GM18498 (cell line): ENCODE data around the gene ATP7A.
"Not testable (repeated sequence)": the region's sequence is repeated elsewhere in the genome, so short reads cannot be mapped to it uniquely, and the experiment has no call there.

Source experiments
- ATAC-seq: cut with Tn5 transposase; IDR thresholded peaks from one replicate; pipeline ENCODE4 v1.9.1; 2021; ENCODE audit warnings: mild to moderate bottlenecking, moderate library complexity; ENCODE audit not compliant: unreplicated experiment

The ATP7A gene

DNA sequence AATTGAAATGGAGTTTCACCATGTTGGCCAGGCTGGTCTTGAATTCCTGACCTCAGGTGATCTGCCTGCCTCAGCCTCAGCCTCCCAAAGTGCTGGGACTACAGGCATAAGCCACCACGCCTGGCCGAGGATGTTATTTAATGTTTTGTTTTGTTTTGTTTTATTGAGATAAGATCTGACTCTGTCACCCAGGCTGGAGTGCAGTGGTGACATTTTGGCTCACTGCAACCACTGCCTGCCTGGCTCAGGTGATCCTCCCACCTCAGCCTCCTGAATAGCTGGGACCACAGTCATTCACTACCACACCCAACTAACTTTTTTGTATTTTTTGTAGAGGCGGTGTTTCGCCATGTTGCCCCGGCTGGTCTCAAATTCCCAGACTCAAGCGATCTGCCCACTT lies 34.5 kb downstream of the ATP7A start:
- ATAC-seq, result not testable (repeated sequence)

DNA sequence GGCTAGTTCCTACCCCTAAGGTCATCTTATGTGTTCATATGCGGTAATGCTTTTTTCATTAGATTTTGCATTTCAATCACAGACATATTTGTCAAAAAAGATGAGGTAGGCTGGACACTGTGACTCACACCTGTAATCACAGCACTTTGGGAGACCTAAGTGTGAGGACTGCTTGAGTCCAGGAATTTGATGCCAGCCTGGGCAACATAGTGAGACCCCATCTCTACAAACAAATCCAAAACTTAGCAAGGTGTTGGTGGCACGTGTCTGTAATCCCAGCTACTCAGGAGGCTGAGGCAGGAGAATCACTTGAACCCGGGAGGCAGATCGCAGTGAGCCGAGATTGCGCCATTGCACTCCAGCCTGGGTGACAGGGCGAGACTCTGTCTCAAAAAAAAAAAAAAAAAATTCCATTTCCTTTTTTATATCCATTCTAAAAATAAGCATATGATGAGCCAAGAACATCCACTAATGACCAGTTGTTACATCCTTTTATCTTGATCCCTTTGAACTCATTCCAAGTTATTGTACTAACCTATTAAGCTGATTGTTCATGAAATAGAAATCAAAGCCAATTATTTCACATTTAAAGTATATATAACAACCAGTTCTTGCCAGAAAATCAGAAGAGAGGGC lies 35.5 kb downstream of the ATP7A start:
- no peak for ATAC-seq

DNA sequence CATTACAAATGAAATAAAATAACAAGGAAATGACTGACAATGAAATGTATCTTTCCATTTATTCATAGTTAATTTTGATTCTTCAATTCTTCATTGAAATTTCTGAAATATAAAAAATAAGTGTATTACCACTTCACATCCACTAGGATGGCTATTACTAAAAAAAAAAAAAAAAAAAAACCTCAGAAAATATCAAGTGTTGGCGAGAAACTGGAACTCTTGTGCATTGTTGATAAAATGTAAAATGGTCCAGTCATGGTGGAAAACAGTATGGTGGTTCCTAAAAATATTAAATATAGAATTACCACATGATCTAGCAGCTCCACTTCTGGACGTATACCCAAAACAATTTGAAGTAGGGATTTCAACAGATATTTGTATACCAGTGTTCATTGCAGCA lies 36.1 kb downstream of the ATP7A start:
- no peak for ATAC-seq

DNA sequence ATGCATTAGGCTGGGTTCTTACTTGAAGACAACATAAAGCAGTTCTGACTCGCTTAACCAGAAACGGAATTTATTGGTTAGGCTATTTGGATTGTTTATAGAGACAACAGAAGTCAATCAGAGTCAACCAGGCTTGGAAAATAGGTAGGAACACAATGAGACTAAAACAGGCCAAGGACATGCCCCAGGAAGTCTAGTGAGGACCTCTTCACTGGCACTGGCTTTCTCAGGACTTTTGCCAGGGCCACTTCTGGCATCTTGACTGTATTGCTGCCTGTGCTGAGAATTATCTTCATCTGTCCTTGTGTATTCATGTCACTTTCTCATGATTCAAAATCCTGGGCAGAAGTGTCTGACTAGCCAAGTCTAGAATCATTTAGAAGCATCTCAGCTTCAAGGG lies 39.3 kb downstream of the ATP7A start:
- ATAC-seq, result no peak

DNA sequence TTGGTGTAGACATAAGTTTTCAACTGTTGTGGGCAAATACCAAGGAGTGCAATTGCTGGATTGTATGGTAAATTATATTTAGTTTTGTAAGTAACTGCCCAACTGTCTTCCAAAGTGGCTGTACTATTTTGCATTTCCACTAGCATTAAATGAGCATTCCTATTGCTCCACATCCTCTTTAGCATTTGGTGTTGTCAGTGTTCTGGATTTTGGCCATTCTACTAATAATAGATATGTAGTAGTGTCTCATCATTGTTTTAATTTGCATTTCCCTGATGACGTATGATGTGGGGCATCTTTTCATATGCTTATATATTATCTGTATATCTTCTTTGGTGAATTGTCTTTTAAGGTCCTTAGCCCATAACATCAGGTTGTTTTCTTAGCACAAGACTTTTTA lies 41.7 kb downstream of the ATP7A start:
- no peak for ATAC-seq

DNA sequence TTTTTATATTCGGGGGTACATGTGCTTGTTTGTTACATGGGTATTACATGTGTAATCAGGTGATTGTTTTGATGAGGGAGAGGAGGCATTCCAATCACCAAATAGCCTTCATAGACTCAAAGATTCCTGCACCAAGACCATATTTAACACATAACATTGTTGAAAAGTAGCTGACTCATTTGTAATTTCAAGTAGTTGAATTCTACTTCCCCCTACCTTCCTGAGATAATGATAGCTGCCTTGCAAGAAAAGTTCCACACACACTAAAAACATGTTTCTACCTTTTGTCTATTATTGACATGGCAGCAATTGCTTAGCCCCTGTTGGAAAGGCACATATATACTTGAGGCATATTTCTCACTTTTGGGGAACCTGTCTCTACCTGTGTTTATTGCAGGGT lies 42.8 kb downstream of the ATP7A start:
- no peak for ATAC-seq

DNA sequence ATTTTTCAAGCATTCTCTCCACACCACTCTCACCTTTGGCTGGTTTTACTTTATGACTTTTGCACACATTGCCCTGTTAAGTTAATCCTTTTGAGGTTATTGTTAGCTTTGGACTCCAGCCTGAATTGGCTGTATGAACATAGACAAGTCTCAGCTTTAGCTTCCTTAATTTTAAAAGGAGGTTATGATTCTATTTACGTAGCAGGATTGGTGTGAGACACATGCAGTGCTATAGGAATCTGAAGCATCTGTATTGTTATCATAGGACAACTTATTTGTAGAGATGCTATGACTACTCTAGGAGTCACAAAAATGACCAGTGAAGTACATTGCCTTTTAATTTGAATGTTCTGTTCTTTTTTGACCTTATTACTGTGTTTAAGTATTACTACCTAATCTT lies 43.2 kb downstream of the ATP7A start:
- ATAC-seq, result no peak

DNA sequence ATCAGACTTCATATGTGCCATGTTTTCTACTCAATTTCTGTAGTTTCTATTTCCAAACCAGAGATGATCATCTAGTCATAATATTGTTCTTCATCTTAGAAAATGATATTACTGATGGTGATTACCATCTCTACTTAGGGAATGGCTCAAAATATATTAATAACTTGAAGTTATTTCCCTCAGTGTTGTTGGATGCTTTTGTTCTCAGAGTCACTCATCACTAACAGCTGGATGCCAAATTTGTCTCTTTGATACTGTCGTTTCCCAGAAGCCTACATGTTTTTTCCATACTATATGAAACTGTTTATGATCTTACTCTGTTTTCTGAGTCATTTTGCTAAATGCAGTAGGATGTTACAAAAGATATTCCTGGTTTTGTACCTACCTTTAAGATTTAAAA lies 50.1 kb downstream of the ATP7A start:
- ATAC-seq, result no peak

DNA sequence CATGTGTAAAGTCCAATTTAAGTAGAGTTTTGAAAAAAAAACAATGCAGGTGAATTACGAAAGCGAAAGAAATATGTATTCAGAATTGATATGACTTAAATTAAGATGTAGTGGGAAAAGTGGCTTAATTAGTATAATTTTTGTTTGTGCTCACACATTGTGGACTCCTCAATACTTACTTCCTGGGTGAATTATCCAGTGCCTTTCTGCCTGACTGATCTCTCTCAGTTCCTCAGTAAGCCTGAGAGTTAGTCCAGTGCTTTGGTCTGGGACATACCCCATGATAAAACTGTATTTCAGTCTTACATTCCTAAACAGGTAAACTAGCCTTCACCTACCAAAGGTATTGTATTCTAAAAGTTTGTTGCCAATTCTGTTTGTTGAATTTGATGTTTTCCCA lies 50.6 kb downstream of the ATP7A start:
- ATAC-seq, result no peak

DNA sequence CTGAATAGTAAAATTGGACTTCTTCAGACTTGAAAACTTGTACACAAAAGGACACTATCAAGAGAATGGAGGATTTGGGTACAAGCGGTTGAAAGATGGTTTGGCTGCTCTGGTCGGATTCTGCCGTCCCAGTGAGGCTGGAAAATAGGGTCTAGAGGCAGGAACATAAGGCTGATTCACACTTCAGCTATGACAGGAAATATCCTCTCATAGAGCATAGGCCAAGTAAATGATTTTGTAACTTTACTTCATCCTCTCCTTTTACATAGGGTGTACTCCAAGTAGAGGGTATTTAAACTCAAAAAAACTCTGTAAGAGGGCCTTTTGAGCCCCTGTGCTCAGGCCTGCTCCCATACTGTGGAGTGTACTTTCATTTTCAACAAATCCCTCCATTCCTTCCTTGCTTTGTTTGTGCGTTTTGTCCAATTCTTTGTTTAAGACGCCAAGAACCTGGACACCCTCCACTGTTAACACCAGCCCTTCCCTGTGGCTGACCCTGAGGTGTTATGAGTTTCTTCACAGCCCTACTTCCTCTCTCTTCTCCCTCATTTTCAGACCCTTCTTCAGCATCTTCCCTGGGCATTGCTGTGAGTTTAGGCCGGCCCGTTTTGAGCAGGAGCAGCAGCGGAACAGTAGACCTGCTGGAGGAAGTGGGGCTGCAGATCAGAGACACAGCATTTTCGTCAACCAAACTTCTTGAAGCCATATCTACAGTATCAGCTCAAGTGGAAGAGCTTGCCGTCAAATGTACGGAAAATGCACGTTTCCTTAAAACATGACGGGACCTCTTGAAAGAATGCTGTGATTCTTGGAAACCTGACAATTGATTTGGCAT lies 51.8 kb downstream of the ATP7A start:
- no peak for ATAC-seq

DNA sequence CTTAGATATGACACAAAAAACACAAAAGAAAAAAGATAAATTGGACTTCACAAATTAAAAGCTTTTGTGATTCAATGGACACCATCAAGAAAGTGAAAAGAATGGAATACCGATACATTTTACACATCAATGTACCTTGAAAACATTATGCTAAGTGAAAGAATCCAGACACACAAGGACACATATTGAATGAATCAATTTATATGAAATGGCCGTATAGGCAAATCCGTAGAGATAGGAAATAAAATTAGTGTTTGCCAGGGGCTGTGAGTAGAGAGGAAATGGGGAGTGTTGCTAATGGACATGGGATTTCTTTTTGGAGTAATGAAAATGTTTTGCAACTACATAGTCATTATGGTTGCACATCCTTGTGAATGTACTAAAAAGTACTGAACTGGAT lies 55.9 kb downstream of the ATP7A start:
- no peak for ATAC-seq

DNA sequence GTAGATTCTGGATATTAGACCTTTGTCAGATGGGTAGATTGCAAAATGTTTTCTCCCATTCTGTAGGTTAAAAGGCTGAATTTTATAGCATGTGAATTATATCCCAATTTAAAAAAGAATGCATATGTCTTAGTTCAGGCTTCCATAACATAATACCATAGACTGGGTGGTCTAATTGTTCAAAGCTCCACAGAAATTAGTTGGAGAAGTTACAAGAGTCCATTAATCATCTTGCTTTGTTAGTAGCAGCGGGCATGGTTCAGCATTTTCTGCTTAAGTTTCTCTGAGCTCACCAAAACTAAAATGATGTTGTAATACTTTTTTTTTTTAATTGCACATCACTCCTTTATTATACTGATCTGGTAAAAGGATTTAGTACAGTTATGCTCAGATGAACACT lies 57.1 kb downstream of the ATP7A start:
- no peak for ATAC-seq

DNA sequence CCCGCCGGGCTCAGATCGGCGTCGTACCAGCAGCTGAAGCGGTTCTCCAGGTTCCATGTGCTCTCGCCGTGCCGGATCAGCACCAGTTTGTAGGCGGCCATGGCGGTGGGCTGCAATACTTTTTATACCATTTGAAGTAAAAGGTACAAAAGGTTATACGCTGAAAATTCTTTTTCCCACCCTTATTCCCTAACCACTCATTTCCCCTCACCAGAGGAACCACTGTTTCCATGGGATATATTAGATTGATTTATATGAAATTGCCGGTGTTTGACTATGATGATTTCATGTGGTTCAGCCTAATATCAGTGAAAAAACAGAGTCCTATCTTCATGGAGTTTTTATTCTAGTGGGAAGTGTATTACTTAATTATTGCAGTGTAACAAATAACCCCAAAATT lies 59.0 kb downstream of the ATP7A start, which contains the start of gene PGAM4:
TSS of gene PGAM4 (minus strand) at position 101 of the 400 bp plus-strand sequence. CDS start at position 101, 0 bp downstream.
- ATAC-seq, result no peak

DNA sequence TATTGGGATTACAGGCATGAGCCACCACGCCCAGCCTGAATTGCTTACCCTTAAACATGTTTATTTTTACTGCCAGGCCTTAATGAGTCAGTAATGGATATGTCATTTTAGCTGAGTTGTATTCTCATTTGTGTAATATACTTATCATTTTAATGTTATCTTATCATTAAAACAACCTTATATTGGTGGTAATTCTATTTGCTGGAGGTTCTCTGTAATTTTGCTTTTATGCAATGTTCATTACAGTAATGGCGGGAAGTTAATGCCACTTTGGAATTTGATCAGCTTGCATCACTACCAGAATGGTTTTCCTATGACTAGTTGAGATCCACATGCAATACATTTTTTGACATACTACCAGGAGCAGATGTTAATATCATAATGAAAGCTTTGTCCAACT lies 65.3 kb downstream of the ATP7A start:
- ATAC-seq, result no peak

DNA sequence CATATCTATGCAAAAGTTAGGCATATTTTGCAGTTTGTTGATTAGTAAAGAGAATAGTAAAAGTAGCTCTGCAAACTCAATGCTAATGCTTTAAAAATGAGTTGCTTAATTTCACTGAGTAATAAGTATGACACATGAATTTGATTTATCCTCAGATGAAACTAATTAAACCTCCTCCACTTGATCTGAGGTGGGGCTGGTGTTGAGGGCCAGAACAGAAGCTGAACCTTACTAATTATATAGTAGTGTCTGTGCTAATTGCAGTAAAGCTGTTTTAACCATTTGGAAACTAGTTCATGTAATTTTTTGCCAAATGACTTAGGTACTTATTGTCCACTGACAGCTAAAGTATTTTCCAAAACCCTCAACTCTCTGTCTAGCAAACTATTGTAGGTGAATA lies 66.6 kb downstream of the ATP7A start:
- ATAC-seq, result no peak

DNA sequence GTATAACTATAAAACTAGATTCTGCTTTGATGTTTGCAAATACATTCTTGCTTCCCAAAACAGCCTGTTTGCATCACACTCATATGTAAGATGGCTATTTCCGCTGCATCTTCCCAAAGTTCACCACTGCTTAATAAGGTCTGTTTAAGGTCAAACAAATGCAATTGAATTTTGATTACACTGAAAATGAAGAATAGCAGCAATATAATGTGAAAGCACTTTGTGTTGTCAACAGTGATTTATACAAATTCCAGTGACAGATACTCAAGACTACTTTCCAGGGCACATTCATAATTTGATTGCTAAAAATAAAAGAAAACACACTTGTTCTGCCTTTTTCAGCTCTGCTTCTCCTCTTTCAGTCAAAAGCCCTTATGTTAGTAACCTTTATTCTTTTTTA lies 67.0 kb downstream of the ATP7A start:
- no peak for ATAC-seq

DNA sequence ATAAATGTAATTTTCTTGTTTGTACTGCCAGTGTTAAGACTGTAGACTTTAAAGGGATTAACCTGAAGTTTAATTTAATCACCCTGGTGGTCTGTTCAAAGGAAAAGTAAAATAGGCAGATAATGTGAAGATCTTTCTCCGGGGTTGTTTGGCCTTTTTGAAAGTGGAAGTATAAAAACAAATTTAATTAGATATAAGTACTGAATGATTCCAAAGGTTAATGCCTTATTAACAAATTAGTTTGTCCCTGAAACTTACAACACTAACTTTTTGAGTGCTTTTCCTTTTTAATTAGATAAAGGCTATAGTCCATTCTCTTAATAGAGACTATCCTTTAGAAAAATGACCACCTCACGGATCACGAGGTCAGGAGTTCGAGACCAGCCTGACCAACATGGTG lies 69.4 kb downstream of the ATP7A start:
- ATAC-seq, result no peak

DNA sequence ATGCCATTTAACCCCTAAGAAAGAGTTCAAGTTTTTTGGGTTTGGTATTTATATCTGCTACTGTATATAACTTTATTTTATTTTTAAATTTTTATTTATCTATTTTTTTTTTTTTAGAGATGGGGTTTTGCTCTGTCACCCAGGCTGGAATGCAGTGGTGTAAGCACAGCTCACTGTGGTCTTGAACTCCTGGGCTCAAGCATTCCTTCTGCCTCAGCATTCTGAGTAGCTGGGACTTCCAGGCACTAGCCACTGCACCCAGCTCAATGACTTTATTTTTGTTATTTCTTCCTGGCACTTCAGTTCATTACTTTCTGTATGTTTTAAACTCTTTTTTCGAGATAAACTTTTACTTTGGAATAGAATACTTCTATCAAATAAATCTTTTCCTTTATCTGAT lies 101.4 kb downstream of the ATP7A start:
- ATAC-seq, result no peak

DNA sequence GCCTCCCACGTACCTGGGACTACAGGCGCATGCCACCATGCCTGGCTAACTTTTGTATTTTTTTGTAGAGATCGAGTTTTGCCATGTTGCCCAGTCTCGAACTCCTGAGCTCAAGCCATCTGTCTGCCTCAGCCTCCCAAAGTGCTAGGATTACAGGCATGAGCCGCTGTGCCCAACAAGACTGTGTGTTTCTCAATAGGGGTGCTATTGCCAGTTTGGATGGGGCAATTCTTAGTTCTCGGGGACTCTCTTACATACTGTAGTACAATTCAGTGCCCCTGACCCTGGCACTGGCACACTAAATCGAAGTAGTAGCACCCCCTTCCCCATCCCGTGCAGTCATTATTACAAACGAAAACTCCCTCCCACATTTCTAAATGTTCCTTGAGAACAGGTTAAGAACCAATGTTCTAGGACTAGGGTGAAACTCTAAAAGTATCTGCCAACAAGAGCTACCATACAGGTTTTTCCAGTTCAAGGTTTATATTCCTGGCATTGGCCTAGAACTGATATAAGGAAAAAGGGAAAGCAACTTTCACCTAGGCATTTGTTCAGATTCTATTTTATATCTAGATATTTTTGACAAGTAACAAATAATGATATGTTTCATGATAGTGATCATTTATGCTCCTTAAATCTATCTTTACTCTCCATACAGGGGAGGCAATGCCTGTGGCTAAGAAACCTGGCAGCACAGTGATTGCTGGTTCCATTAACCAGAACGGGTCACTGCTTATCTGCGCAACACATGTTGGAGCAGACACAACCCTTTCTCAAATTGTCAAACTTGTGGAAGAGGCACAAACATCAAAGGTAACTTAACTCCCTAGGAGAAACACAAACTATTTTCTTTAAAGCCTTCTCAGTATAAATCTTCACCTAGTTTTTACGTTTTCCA lies 109.3 kb downstream of the ATP7A start:
- no peak for ATAC-seq

DNA sequence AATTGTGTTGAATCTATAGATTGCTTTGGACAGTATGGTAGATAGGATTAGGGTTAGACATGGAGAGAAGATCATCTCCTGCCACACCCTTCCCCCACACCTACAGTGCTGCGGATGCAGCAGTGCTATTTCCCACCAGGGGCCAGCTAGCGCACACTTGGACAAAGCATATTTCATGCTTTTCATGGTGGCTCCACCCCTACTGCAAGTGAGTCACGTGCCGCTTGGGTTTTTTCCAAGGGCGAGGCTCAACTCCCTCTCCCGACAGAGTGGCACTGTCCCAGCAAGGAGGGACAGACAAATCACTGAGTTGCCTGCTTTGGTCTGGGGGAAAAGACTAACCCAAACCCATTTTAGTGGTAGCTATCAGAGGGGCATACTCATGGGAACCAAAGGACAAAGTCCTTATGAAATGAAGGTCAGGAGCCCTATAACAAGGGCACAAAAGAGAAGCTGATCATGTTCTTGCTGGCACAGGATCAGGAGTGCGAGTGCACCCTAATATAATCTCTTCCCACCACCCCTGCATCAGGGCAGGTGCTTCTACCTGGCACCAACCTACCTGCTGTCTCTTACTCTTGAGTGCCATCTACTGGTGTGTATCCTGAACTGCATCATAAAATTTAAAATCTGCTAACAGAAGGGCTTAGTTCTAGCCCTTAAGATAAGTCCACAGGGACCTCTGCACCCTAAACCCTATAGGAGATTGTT lies 114.0 kb downstream of the ATP7A start:
- no peak for ATAC-seq

DNA sequence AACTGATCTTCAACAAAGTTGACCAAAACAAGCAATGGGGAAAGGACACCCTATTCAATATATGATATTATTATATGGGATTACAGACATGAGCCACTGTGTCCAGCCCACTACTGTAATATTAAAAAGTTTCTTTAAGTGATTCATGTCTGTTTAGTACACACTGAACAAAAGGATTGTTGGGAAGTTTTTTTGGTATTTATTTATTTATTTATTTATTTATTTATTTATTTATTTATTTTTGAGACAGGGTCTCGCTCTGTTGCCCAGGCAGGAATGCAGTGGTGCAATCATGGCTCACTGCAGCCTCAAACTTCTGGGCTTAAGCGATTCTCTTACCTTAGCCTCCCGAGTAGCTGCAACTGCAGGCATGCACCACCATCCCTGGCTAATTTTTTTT lies 117.3 kb downstream of the ATP7A start:
- ATAC-seq, result no peak
